Heart left ventricle (tissue), 16 donors: Measurements from ENCODE around the gene ATP2B2. TPM values are rescaled to one million over a fixed set of nuclear protein-coding genes. Genes with fewer than 3 reads are reported as not detected.
A peak's percentile ranks its signal among the peaks of the same experiment; 100 is the strongest.

ENCODE experiments used
- ATAC-seq, 4 donors: fragments of 200-7000 bp; cut with Tn5 transposase; one replicate each; pipeline ENCODE4 v1.9.1; 2020 to 2022; ENCODE audit warnings: moderate library complexity in 4 of 4, mild to moderate bottlenecking in 3 of 4, moderate number of reproducible peaks in 1 of 4
- DNase-seq, 5 donors: peaks; one replicate each; pipeline ENCODE4 v3.0.0-alpha.2; 2020
- H3K27ac ChIP-seq, 12 donors: fragments of 200-600 bp; sonication (generic) in 4 of 12; one replicate each; pipeline versions ENCODE4 v1.5.0 to v1.8.0; 2016 to 2022; ENCODE audit warnings: mild to moderate bottlenecking in 2 of 12
- H3K27me3 ChIP-seq, 9 donors: fragments of 200-600 bp; sonication (generic) in 2 of 9; one replicate each; pipeline versions ENCODE4 v1.5.1 to v1.8.0; 2016 to 2022; ENCODE audit warnings: mild to moderate bottlenecking in 3 of 9
- H3K36me3 ChIP-seq, 9 donors: fragments of 200-600 bp; sonication (generic) in 2 of 9; one replicate each; pipeline versions ENCODE4 v1.5.0 to v1.8.0; 2018 to 2022; ENCODE audit warnings: mild to moderate bottlenecking in 2 of 9
- H3K4me1 ChIP-seq, 12 donors: fragments of 200-600 bp; sonication (generic) in 4 of 12; one replicate each; pipeline versions ENCODE4 v1.5.0 to v1.8.0; 2016 to 2022; ENCODE audit warnings: mild to moderate bottlenecking in 3 of 12
- H3K4me3 ChIP-seq, 12 donors: fragments of 200-600 bp; sonication (generic) in 4 of 12; one replicate each; pipeline versions ENCODE4 v1.5.0 to v1.8.0; 2017 to 2022; ENCODE audit warnings: mild to moderate bottlenecking in 9 of 12, moderate library complexity in 4 of 12
- H3K9me3 ChIP-seq, 12 donors: fragments of 200-600 bp; sonication (generic) in 4 of 12; one replicate each; pipeline versions ENCODE4 v1.5.0 to v1.8.0; 2016 to 2022; ENCODE audit warnings: mild to moderate bottlenecking in 1 of 12
- POLR2A ChIP-seq, 2 donors: fragments of 450-650 bp; IDR thresholded peaks; one replicate each; pipeline ENCODE4 v1.6.1; 2017; ENCODE audit warnings: antibody characterized with exemption in 2 of 2, mild to moderate bottlenecking in 2 of 2, moderate library complexity in 2 of 2
- WGBS, 4 donors: extraction: QIAGEN DNeasy Blood & Tissue Kit in 2 of 4; methylation state at CpG; one replicate each; pipeline versions ENCODE4 v1.1.5 to v1.1.7; 2013 to 2018; 5-methylcytosine and 5-hydroxymethylcytosine counted together
- intact Hi-C, 10 donors: fragments of 100-400 bp; cut with DNase I; formaldehyde crosslinking; loops; one replicate each; pipeline versions ENCODE4 v1.11.1 to v1.14.2; 2022
- polyA plus RNA-seq, 2 donors: library from polyadenylated mRNA; stranded (reverse); fragments of 200-250 nt; gene quantifications; one replicate each; pipeline ENCODE4 v1.2.3, GENCODE V29; 2013
- total RNA-seq, 9 donors: library from RNA; depleted of rRNA in 2 of 9; stranded (reverse); fragments of >200 nt in 2 of 9; fragmentation: NEBNext Ultra II Directional in 3 of 9; extraction: Animal tissue kit (Norgen Biotek cat#: 25700) in 3 of 9; gene quantifications; one replicate each; pipeline versions ENCODE4 v1.1.0 to v1.2.4, GENCODE V29; 2016 to 2023
- TF ChIP-seq, protein P1 (sequence below), 12 donors: fragments of 200-600 bp; sonication (generic) in 4 of 12; IDR thresholded peaks; one replicate each; pipeline versions ENCODE4 v1.5.0 to v1.8.0; 2018 to 2022; ENCODE audit warnings: antibody characterized with exemption in 12 of 12, mild to moderate bottlenecking in 5 of 12
- donor health status: ischemic (EF 13 %, LVEDD 7.1; RV severe dilation, severe dysfunction).
- donor health status: healthy with polysubstance abuse.
- donor health status: DM: no; HTN: yes; CAD: no.
- donor health status: DM: no; HTN: no; CAD: no.
- donor health status: ischemic (EF 25% LVEDD 6.9; RV normal size, moderate dysfunction).
- donor health status: ischemic (EF 25% LVEDD 5.7; RV mildly dilated, moderate dysfunction).
- donor health status: healthy.
- donor health status: DM: yes; HTN: yes; CAD: no.
- donor health status: ischemic (EF 35%, LVEDD 5.7; RV mildly dilated, moderate dysfunction).
- donor health status: nonischemic (EF 11% LVEDD 7.7; RV severe dilation, severe dysfunction).
- donor health status: DM: yes; HTN: yes; CAD: no.
- donor health status: PGD.
- donor health status: ischemic (EF 29% LVEDD 5.4; RV normal size, mild dysfunction).
- donor health status: nonischemic (EF 23%, LVEDD 6.1; RV moderate dilation, normal function).

The ATP2B2 gene
- total and polyA plus RNA-seq, 11 donors: 0.01 to 0.35 (median 0.12) TPM; not detected in 3

DNA sequence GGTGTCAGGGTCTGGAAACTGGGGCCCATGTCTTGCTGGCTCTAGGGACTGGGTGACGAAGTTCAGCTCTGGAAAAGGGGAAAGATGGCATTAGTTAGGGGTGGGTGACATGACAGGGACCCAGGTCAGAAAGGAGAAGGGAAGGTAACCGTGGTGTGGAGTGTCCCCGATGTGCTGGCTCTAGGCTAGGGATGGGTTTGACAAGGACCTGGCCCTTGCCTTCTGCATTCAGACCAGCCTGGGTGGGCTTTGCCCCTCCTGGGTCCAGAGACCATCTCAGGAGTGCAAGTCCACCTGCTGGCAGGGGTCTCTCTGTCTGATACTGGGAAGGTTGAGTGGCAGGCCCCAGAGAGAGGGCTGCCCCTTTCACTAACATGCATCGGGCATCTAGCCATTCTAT, 28.7 kb upstream of the ATP2B2 start:
- no peaks in the 10 kb centered on the region for H3K36me3 ChIP-seq
- 77 to 83% (median 79%) methylated on average over 4 of the region's 4 CpGs for WGBS, 4 donors
- peaks cover 0 to under 1% (median 0%) of the 10 kb centered on the region in 12 donors for H3K9me3 ChIP-seq
- no peak overlapping the region for H3K4me3 ChIP-seq
- ATAC-seq (no peak), DNase-seq (peak in 1 of 5 donors; percentile 6)
- H3K27me3 ChIP-seq: peaks cover 0 to 4% (median 0%) of the 10 kb centered on the region in 9 donors
- intact Hi-C loops: no loop called here
- H3K27ac ChIP-seq: no peak overlapping the region
- TF ChIP-seq POLR2A (IDR thresholded peaks at IDR 0.05): no peak
- H3K4me1 ChIP-seq: no peaks in the 10 kb centered on the region

DNA sequence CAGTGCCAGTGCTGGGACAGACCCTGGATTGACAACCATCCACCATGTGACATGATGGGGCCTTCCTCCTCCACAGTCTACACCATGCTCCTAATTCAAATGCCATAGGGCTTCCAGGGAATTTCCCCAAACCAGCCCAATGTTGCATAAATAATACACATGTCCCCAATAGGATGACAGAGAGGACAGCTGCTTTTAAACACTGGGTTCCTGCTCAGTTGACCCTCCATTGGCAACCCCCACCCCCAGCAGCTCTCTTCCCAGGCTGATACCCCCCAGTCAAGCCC, 28.3 kb upstream of the ATP2B2 start:
- DNase-seq: peak in 1 of 5 donors; percentile 0

DNA sequence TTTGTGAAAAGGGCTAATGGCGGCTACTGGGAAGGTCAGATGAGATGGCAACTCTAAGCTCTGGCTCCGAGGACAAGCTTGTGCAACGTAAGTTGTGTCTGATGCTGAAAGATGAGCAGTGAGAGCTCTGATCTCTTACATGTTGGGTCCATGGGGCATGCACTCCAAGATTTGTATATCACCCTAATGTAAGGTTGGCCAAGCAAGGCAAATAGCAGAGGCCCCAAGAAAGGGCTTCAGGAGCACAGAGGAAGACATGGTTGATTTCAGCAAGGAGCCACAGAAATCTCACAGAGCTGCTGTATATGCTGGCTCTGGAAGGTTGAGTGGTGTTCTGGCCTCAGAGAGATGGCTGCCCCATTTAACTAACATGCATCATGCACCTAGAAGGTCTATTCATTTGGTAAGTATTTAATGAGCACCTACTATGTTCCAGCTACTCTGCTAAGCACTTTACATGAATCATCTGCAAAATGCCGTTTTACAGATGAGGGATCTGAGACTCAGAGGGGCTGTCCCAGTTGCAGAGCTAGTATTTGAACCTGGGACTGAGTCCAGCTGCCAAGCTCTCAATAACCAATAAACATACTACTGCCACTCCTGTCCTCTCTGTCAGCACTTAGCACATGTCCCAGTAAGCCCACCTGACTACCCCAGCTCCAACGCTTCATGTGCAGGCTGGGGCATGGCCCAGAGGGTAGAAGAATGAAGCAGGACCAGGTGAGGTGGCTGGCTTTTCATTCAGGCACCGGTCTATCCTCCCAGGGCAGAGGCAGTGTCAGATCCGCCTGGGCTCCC, 27.8 kb upstream of the ATP2B2 start:
- Histone ChIP-seq H3K4me3 (no peak overlapping the region), H3K36me3 (no peaks in the 10 kb centered on the region), H3K27me3 (peaks cover 0 to 4% (median 0%) of the 10 kb centered on the region in 9 donors), H3K9me3 (no peaks in the 10 kb centered on the region), H3K27ac (no peak overlapping the region), H3K4me1 (no peaks in the 10 kb centered on the region)
- TF ChIP-seq POLR2A (IDR thresholded peaks at IDR 0.05): no peak
- TF ChIP-seq, protein P1, sequence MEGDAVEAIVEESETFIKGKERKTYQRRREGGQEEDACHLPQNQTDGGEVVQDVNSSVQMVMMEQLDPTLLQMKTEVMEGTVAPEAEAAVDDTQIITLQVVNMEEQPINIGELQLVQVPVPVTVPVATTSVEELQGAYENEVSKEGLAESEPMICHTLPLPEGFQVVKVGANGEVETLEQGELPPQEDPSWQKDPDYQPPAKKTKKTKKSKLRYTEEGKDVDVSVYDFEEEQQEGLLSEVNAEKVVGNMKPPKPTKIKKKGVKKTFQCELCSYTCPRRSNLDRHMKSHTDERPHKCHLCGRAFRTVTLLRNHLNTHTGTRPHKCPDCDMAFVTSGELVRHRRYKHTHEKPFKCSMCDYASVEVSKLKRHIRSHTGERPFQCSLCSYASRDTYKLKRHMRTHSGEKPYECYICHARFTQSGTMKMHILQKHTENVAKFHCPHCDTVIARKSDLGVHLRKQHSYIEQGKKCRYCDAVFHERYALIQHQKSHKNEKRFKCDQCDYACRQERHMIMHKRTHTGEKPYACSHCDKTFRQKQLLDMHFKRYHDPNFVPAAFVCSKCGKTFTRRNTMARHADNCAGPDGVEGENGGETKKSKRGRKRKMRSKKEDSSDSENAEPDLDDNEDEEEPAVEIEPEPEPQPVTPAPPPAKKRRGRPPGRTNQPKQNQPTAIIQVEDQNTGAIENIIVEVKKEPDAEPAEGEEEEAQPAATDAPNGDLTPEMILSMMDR (IDR thresholded peaks at IDR 0.05): no peak
- WGBS, 4 donors: 82 to 90% (median 88%) methylated on average over 7 of the region's 7 CpGs
- intact Hi-C loops: no loop called here
- peak in 1 of 5 donors; percentile 3 for DNase-seq
- ATAC-seq: no peak

More for the DNA sequence above, 28.3 kb upstream of the ATP2B2 start:
- intact Hi-C loops: no loop called here
- Histone ChIP-seq H3K4me3 (no peak overlapping the region), H3K4me1 (no peaks in the 10 kb centered on the region), H3K36me3 (no peaks in the 10 kb centered on the region), H3K27ac (no peak overlapping the region), H3K9me3 (no peaks in the 10 kb centered on the region), H3K27me3 (peaks cover 0 to 4% (median 0%) of the 10 kb centered on the region in 9 donors)
- no peak for TF ChIP-seq POLR2A (IDR thresholded peaks at IDR 0.05)
- TF ChIP-seq, protein P1 (IDR thresholded peaks at IDR 0.05): no peak
- no peak for ATAC-seq

DNA sequence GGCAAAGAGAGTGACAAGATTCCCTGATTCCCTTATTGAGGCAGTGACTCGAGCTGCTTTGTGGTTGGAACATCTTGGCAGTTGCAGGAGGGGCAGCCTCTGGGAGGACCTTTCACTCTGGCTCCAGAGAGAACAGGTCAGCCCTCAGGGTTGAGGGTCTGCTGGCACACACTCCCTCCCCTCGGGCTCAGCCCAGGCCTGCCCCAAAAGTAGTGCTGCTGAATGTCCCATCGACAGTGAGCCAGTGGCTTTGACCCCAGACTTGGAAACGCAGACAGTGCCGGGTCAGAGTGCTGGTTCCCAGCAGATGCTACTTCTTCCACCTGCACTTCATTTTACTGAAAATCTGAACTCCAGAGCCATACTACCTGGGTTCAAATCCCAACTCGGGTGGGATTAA, 25.6 kb upstream of the ATP2B2 start:
- Histone ChIP-seq H3K36me3 (no peaks in the 10 kb centered on the region), H3K27me3 (peaks cover 0 to 18% (median 3%) of the 10 kb centered on the region in 9 donors), H3K4me1 (no peaks in the 10 kb centered on the region), H3K4me3 (no peak overlapping the region), H3K27ac (no peak overlapping the region), H3K9me3 (no peaks in the 10 kb centered on the region)
- intact Hi-C loops: no loop called here
- 62 to 81% (median 75%) methylated on average over 5 to 6 of the region's 6 CpGs for WGBS, 4 donors
- DNase-seq: peak in 1 of 5 donors; percentile 6
- no peak for ATAC-seq
- TF ChIP-seq, protein P1 (IDR thresholded peaks at IDR 0.05): no peak
- no peak for TF ChIP-seq POLR2A (IDR thresholded peaks at IDR 0.05)
